NOMO-1 (cell line): Measurements from ENCODE around the gene SLC8A3.

ENCODE experiments used
- DNase-seq, 2 experiments: peaks; one replicate each; lab custom pipeline; 2025; ENCODE audit not compliant: unreplicated experiment in 2 of 2; lab: John Stamatoyannopoulos, UW

Gene SLC8A3

GRCh38 chr14:70180718-70181117, 8.0 kb downstream of the SLC8A3 start:
- DNase-seq = no peak

GRCh38 chr14:70177081-70177800, 11.5 kb downstream of the SLC8A3 start:
- DNase-seq = no peak

GRCh38 chr14:70173569-70173968, 15.2 kb downstream of the SLC8A3 start:
- DNase-seq = no peak

- DNase-seq = peak; percentile 32 to 35
These were observed 17.0 kb downstream of the SLC8A3 start for GRCh38 chr14:70171726-70172125.

GRCh38 chr14:70170976-70171375, 17.8 kb downstream of the SLC8A3 start:
- no peak for DNase-seq

- DNase-seq = no peak
These were observed 20.3 kb downstream of the SLC8A3 start for GRCh38 chr14:70168406-70168805.

GRCh38 chr14:70166530-70167203, 22.1 kb downstream of the SLC8A3 start:
- no peak for DNase-seq

- DNase-seq = no peak
These were observed 26.4 kb downstream of the SLC8A3 start for GRCh38 chr14:70162358-70162757.

GRCh38 chr14:70156592-70156991, 32.2 kb downstream of the SLC8A3 start:
- DNase-seq = no peak

- no peak for DNase-seq
These were observed 36.0 kb downstream of the SLC8A3 start for GRCh38 chr14:70152704-70153103.

- no peak for DNase-seq
These were observed 36.7 kb downstream of the SLC8A3 start for GRCh38 chr14:70152081-70152480.

GRCh38 chr14:70149596-70150165, 39.1 kb downstream of the SLC8A3 start:
- no peak for DNase-seq

- no peak for DNase-seq
These were observed 39.7 kb downstream of the SLC8A3 start for GRCh38 chr14:70148911-70149595.

GRCh38 chr14:70148351-70148750, 40.4 kb downstream of the SLC8A3 start:
- DNase-seq = no peak

GRCh38 chr14:70144046-70144445, 44.7 kb downstream of the SLC8A3 start:
- DNase-seq = no peak

GRCh38 chr14:70143306-70143705, 45.4 kb downstream of the SLC8A3 start:
- DNase-seq = no peak

GRCh38 chr14:70140614-70141013, 48.1 kb downstream of the SLC8A3 start:
- DNase-seq = no peak

- no peak for DNase-seq
These were observed 49.4 kb downstream of the SLC8A3 start for GRCh38 chr14:70139384-70139783.

GRCh38 chr14:70137788-70138187, 51.0 kb downstream of the SLC8A3 start:
- no peak for DNase-seq

- DNase-seq = no peak
These were observed 55.3 kb downstream of the SLC8A3 start for GRCh38 chr14:70133461-70133860.

- DNase-seq = no peak
These were observed 58.3 kb downstream of the SLC8A3 start for GRCh38 chr14:70130482-70130881.
